Parathyroid adenoma (tissue), 2 donors: ENCODE data around the gene GNAS.

Experiments
- H2AFZ ChIP-seq: fragments of 300-600 bp; sonication (generic); one replicate; pipeline ENCODE4 v1.7.0; 2017; ENCODE audit warnings: antibody characterized with exemption, mild to moderate bottlenecking
- H3K27ac ChIP-seq: fragments of 300-600 bp; sonication (generic); one replicate; pipeline ENCODE4 v1.7.0; 2017
- H3K27me3 ChIP-seq: fragments of 300-600 bp; sonication (generic); one replicate; pipeline ENCODE4 v1.7.0; 2017; ENCODE audit warnings: low read length; ENCODE audit not compliant: control insufficient read depth, insufficient read depth
- H3K36me3 ChIP-seq: fragments of 300-600 bp; sonication (generic); one replicate; pipeline ENCODE4 v1.7.0; 2017; ENCODE audit warnings: low read length; ENCODE audit not compliant: control insufficient read depth, insufficient read depth
- H3K4me1 ChIP-seq: fragments of 300-600 bp; sonication (generic); one replicate; pipeline ENCODE4 v1.7.0; 2017; ENCODE audit warnings: control low read depth
- H3K4me2 ChIP-seq: fragments of 300-600 bp; sonication (generic); one replicate; pipeline ENCODE4 v1.7.0; 2017; ENCODE audit warnings: low read length
- H3K4me3 ChIP-seq: fragments of 300-600 bp; sonication (generic); one replicate; pipeline ENCODE4 v1.7.0; 2017; ENCODE audit warnings: low read depth, low read length
- H3K79me2 ChIP-seq: fragments of 300-600 bp; sonication (generic); one replicate; pipeline ENCODE4 v1.7.0; 2017; ENCODE audit warnings: control low read depth
- H3K9ac ChIP-seq: fragments of 300-600 bp; sonication (generic); one replicate; pipeline ENCODE4 v1.7.0; 2017; ENCODE audit warnings: mild to moderate bottlenecking
- H3K9me3 ChIP-seq: fragments of 300-600 bp; sonication (generic); one replicate; pipeline ENCODE4 v1.7.0; 2017; ENCODE audit warnings: low read length; ENCODE audit not compliant: control insufficient read depth
- TF ChIP-seq, protein P1 (sequence below): fragments of 300-600 bp; sonication (generic); IDR thresholded peaks from one replicate; pipeline ENCODE4 v1.7.0; 2017; ENCODE audit warnings: antibody characterized with exemption, mild to moderate bottlenecking
- donor health status: primary hyperparathyroidism.

The GNAS gene

DNA sequence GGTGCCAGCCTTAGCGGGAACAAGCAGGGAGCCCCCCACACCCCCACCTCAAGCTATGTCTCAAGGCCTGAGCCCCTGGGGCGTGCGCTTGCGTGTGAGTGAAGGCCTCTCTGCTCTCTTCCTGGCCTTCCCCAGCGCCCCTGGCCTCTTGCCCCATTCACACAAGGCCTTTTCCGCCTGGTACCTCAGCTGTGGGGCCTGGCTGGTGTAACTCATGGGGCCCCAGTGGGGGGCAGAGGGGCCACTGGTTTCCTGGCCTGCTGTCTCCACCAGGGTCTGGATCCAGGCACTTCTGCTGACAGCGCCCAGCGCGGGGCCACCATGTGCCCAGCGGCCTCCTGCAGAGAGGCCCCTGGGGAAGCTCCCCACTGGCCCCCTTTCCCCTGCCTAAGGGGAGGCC is 36.5 kb upstream of the GNAS start:
- Histone ChIP-seq H3K9ac (no peak overlapping the region), H3K4me2 (no peak overlapping the region), H3K4me3 (no peak overlapping the region), H3K4me1 (no peaks in the 10 kb centered on the region), H3K79me2 (no peaks in the 10 kb centered on the region), H3K36me3 (no peaks in the 10 kb centered on the region), H2AFZ (no peak overlapping the region), H3K27ac (no peak overlapping the region), H3K9me3 (no peaks in the 10 kb centered on the region), H3K27me3 (no peaks in the 10 kb centered on the region)
- TF ChIP-seq, protein P1, sequence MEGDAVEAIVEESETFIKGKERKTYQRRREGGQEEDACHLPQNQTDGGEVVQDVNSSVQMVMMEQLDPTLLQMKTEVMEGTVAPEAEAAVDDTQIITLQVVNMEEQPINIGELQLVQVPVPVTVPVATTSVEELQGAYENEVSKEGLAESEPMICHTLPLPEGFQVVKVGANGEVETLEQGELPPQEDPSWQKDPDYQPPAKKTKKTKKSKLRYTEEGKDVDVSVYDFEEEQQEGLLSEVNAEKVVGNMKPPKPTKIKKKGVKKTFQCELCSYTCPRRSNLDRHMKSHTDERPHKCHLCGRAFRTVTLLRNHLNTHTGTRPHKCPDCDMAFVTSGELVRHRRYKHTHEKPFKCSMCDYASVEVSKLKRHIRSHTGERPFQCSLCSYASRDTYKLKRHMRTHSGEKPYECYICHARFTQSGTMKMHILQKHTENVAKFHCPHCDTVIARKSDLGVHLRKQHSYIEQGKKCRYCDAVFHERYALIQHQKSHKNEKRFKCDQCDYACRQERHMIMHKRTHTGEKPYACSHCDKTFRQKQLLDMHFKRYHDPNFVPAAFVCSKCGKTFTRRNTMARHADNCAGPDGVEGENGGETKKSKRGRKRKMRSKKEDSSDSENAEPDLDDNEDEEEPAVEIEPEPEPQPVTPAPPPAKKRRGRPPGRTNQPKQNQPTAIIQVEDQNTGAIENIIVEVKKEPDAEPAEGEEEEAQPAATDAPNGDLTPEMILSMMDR: no peak

GRCh38 chr20:58816957-58817651 is 35.4 kb upstream of the GNAS start:
- no peaks in the 10 kb centered on the region for H3K4me1 ChIP-seq
- no peak overlapping the region for H2AFZ ChIP-seq
- no peak overlapping the region for H3K27ac ChIP-seq
- H3K9ac ChIP-seq: no peak overlapping the region
- H3K9me3 ChIP-seq: no peaks in the 10 kb centered on the region
- no peaks in the 10 kb centered on the region for H3K36me3 ChIP-seq
- no peaks in the 10 kb centered on the region for H3K79me2 ChIP-seq
- H3K27me3 ChIP-seq: no peaks in the 10 kb centered on the region
- H3K4me2 ChIP-seq: no peak overlapping the region
- H3K4me3 ChIP-seq: no peak overlapping the region
- TF ChIP-seq, protein P1: no peak

- Histone ChIP-seq H3K9me3 (no peaks in the 10 kb centered on the region), H3K4me2 (no peak overlapping the region), H3K4me1 (no peaks in the 10 kb centered on the region), H2AFZ (no peak overlapping the region), H3K27ac (no peak overlapping the region), H3K79me2 (no peaks in the 10 kb centered on the region), H3K4me3 (no peak overlapping the region), H3K27me3 (no peaks in the 10 kb centered on the region), H3K9ac (no peak overlapping the region), H3K36me3 (no peaks in the 10 kb centered on the region)
- TF ChIP-seq, protein P1: no peak
These were observed 34.8 kb upstream of the GNAS start for GRCh38 chr20:58817748-58818147.

- Histone ChIP-seq H3K9ac (no peak overlapping the region), H3K27me3 (no peaks in the 10 kb centered on the region), H3K9me3 (no peaks in the 10 kb centered on the region), H3K79me2 (no peaks in the 10 kb centered on the region), H2AFZ (no peak overlapping the region), H3K4me3 (no peak overlapping the region), H3K4me2 (no peak overlapping the region), H3K4me1 (no peaks in the 10 kb centered on the region), H3K27ac (no peak overlapping the region), H3K36me3 (no peaks in the 10 kb centered on the region)
- TF ChIP-seq, protein P1: no peak
These were observed 33.8 kb upstream of the GNAS start for GRCh38 chr20:58818586-58819285.
